PC-3 (cell line): ENCODE data around the gene MIP. TPM values are rescaled to one million over a fixed set of nuclear protein-coding genes. Genes with fewer than 3 reads are reported as not detected.
"Not testable (repeated sequence)": the region's sequence is repeated elsewhere in the genome, so short reads cannot be mapped to it uniquely, and the experiment has no call there.

ENCODE experiments used
- ATAC-seq: fragments of 200-7000 bp; cut with Tn5 transposase; 2 replicates; pipeline ENCODE4 v1.9.1; 2020; ENCODE audit warnings: mild to moderate bottlenecking, moderate library complexity
- BruUV-seq: library from RNA; stranded (reverse); fragments of 400-500 nt; replicated peaks from 2 replicates; lab custom pipeline; 2021; lab: Mats Ljungman, UMichigan
- CTCF ChIA-PET: fragments of 300-600 bp; sonication (Branson Sonifier 250); formaldehyde crosslinking; loops from one replicate; lab custom pipeline; 2022; ENCODE audit warnings: antibody characterized with exemption; lab: Charles Lee
- POLR2A ChIA-PET: fragments of 300-600 bp; sonication (Branson Sonifier 250); formaldehyde crosslinking; loops from one replicate; lab custom pipeline; 2022; ENCODE audit warnings: antibody characterized with exemption; ENCODE audit not compliant: unreplicated experiment; lab: Charles Lee
- DNase-seq: peaks from one replicate; pipeline ENCODE4 v3.0.0-alpha.2; 2015
- H2AFZ ChIP-seq: fragments of 300-600 bp; sonication (generic); 2 replicates; pipeline ENCODE4 v1.6.0; 2016; ENCODE audit warnings: antibody characterized with exemption, low read length
- H3F3A ChIP-seq: fragments of 300-600 bp; sonication (generic); one replicate; pipeline ENCODE4 v1.6.0; 2017; ENCODE audit warnings: antibody characterized with exemption, low read length, control low read depth, mild to moderate bottlenecking; ENCODE audit not compliant: unreplicated experiment
- H3K27ac ChIP-seq: fragments of 300-600 bp; sonication (generic); 2 replicates; pipeline ENCODE4 v1.5.1; 2016; ENCODE audit warnings: mild to moderate bottlenecking, low read length
- H3K27me3 ChIP-seq: fragments of 300-600 bp; sonication (generic); 2 replicates; pipeline ENCODE4 v1.6.1; 2016; ENCODE audit warnings: low read length, mixed read lengths
- H3K36me3 ChIP-seq: fragments of 300-600 bp; sonication (generic); 2 replicates; pipeline ENCODE4 v1.6.1; 2016; ENCODE audit warnings: low read depth, mixed run types, low read length, mixed read lengths
- H3K4me1 ChIP-seq: fragments of 300-600 bp; sonication (generic); 2 replicates; pipeline ENCODE4 v1.5.1; 2016; ENCODE audit warnings: low read length; ENCODE audit not compliant: insufficient read depth
- H3K4me2 ChIP-seq: fragments of 300-600 bp; sonication (generic); 2 replicates; pipeline ENCODE4 v1.6.0; 2016; ENCODE audit warnings: low read length
- H3K4me3 ChIP-seq: fragments of 300-600 bp; sonication (generic); 2 replicates; pipeline ENCODE4 v1.5.1; 2016; ENCODE audit warnings: mild to moderate bottlenecking, low read length, mixed read lengths
- H3K79me2 ChIP-seq: fragments of 300-600 bp; sonication (generic); 2 replicates; pipeline ENCODE4 v1.6.1; 2017; ENCODE audit warnings: low read length, mixed read lengths
- H3K9ac ChIP-seq: fragments of 300-600 bp; sonication (generic); 2 replicates; pipeline ENCODE4 v1.6.0; 2016; ENCODE audit warnings: mild to moderate bottlenecking, low read length
- H3K9me2 ChIP-seq: fragments of 300-600 bp; sonication (generic); replicated peaks from 2 replicates; pipeline ENCODE4 v1.6.1; 2016; ENCODE audit warnings: mixed run types, low read length, mixed read lengths
- H3K9me3 ChIP-seq: fragments of 300-600 bp; sonication (generic); 2 replicates; pipeline ENCODE4 v1.6.1; 2016; ENCODE audit warnings: low read length, mixed read lengths
- H4K20me1 ChIP-seq: fragments of 300-600 bp; sonication (generic); 2 replicates; pipeline ENCODE4 v1.6.1; 2016; ENCODE audit warnings: low read length, mixed read lengths
- CTCF ChIP-seq: fragments of 300-600 bp; sonication (generic); conservative IDR thresholded peaks from 2 replicates; pipeline ENCODE4 v1.5.1; 2017; ENCODE audit warnings: antibody characterized with exemption, low read depth, mild to moderate bottlenecking, low read length
- EZH2 ChIP-seq: fragments of 300-600 bp; sonication (generic); IDR thresholded peaks from one replicate; pipeline ENCODE4 v1.6.1; 2017; ENCODE audit warnings: antibody characterized with exemption, mild to moderate bottlenecking, low read length; ENCODE audit not compliant: unreplicated experiment
- EZH2phosphoT487 ChIP-seq: fragments of 300-600 bp; sonication (generic); IDR thresholded peaks from 2 replicates; pipeline ENCODE4 v1.6.1; 2018; ENCODE audit warnings: mild to moderate bottlenecking, antibody characterized with exemption, low read length, borderline replicate concordance
- intact Hi-C: fragments of 100-400 bp; cut with micrococcal nuclease; formaldehyde crosslinking; loops from 2 replicates; pipeline ENCODE4 v1.9.0; 2023
- total RNA-seq: library from RNA; depleted of rRNA; stranded (reverse); fragments of >200 nt; gene quantifications from 2 replicates; pipeline ENCODE4 v1.2.3, GENCODE V29; 2014

Gene MIP
- total RNA-seq, 1 experiment from 2014 or later, result not detected

GRCh38 chr12:56448860-56449621, 5.4 kb downstream of the MIP start, which contains the start of gene TIMELESS:
Gene TIMELESS, minus strand, starts transcription at chr12:56449426. Its CDS starts 15,256 bp downstream, at chr12:56434170.
- ATAC-seq (peak; percentile 98), DNase-seq (peak; percentile 89)
- H3K9me3 ChIP-seq, result no peaks in the 10 kb centered on the region
- TF ChIP-seq EZH2phosphoT487, result no peak
- TF ChIP-seq EZH2, result no peak
- no peak for TF ChIP-seq CTCF
- no peaks in the 10 kb centered on the region for H3K9me2 ChIP-seq
- H3K4me2 ChIP-seq, result peak within 1 kb of the TSS; percentile 80
- H3K27me3 ChIP-seq, result no peaks in the 10 kb centered on the region
- peak within 1 kb of the TSS; percentile 92 for H2AFZ ChIP-seq
- 0 out of 2 replicates have a peak, but pooled peaks cover 9% of the 10 kb centered on the region for H3K36me3 ChIP-seq
- H3K4me3 ChIP-seq, result peak within 1 kb of the TSS; percentile 81
- peaks cover 12% of the 10 kb centered on the region for H3K4me1 ChIP-seq
- H4K20me1 ChIP-seq, result no peaks in the 10 kb centered on the region
- intact Hi-C loops, result no loop called here
- peak within 1 kb of the TSS; percentile 82 for H3K27ac ChIP-seq
- H3K79me2 ChIP-seq, result peaks cover 17% of the 10 kb centered on the region
- H3F3A ChIP-seq, result no peaks in the 10 kb centered on the region
- H3K9ac ChIP-seq, result peak within 1 kb of the TSS; percentile 92
- BruUV-seq, result no TSS peak
- POLR2A ChIA-PET, result interaction anchor here (0.6 to 1.0 kb wide), 3 partner anchors 89 to 475 kb away, joined by 3 to 7 read pairs (median 4); partner anchors contain the start of genes RAB5B, RNF41 and STAT2
- CTCF ChIA-PET, result interaction anchor here (2.1 kb wide), 1 partner anchor 12 kb away, joined by 15 read pairs; no protein-coding TSS in a partner anchor

- H3K9ac ChIP-seq, BruUV-seq, CTCF ChIA-PET, H3K27me3 ChIP-seq, H3K9me3 ChIP-seq, intact Hi-C loops, H3K9me2 ChIP-seq, H3K4me2 ChIP-seq, POLR2A ChIA-PET, H3K4me3 ChIP-seq, H3F3A ChIP-seq, H4K20me1 ChIP-seq, H3K27ac ChIP-seq, H2AFZ ChIP-seq, H3K4me1 ChIP-seq, ATAC-seq: not testable (repeated sequence)
- Histone ChIP-seq H3K36me3 (peaks cover 13% of the 10 kb centered on the region; the same call in 1 of the 2 replicates), H3K79me2 (peaks cover 46% of the 10 kb centered on the region)
- peak; percentile 39 for DNase-seq
Measured at GRCh38 chr12:56443208-56443607, 11.2 kb downstream of the MIP start.

GRCh38 chr12:56437430-56438176, 16.9 kb downstream of the MIP start:
- BruUV-seq, result no TSS peak
- Histone ChIP-seq H3K4me2 (no peak overlapping the region), H2AFZ (no peak overlapping the region), H3K27me3 (no peaks in the 10 kb centered on the region), H3F3A (no peaks in the 10 kb centered on the region), H3K27ac (no peak overlapping the region), H3K4me3 (no peak overlapping the region), H3K4me1 (no peaks in the 10 kb centered on the region), H3K9ac (no peak overlapping the region), H3K36me3 (no peaks in the 10 kb centered on the region), H3K9me2 (no peaks in the 10 kb centered on the region), H3K79me2 (peaks cover 43% of the 10 kb centered on the region), H3K9me3 (no peaks in the 10 kb centered on the region), H4K20me1 (no peaks in the 10 kb centered on the region)
- CTCF ChIA-PET, result interaction anchor here (0.9 kb wide), 1 partner anchor 27 kb away, joined by 3 read pairs; no protein-coding TSS in a partner anchor
- POLR2A ChIA-PET, result interaction anchor here (0.6 kb wide), 1 partner anchor 404 kb away, joined by 3 read pairs; no protein-coding TSS in a partner anchor
- TF ChIP-seq EZH2phosphoT487 (no peak), EZH2 (no peak), CTCF (no peak)
- intact Hi-C loops, result no loop called here
- DNase-seq (no peak), ATAC-seq (no peak)
